GM12873 (cell line): ENCODE results near the gene TOPAZ1.

Source experiments
- CTCF ChIP-seq: IDR thresholded peaks from 2 replicates; pipeline ENCODE4 v1.5.1; 2012; ENCODE audit warnings: low read depth, mild to moderate bottlenecking, moderate library complexity, low read length, control low read depth; ENCODE audit not compliant: insufficient read depth; ENCODE audit errors: missing control alignments

TOPAZ1 gene

GRCh38 chr3:44355362-44356033 lies 113.8 kb downstream of the TOPAZ1 start:
- no peak for TF ChIP-seq CTCF

- no peak for TF ChIP-seq CTCF
Observed at GRCh38 chr3:44359146-44359751, 117.6 kb downstream of the TOPAZ1 start.

- TF ChIP-seq CTCF: no peak
Observed at GRCh38 chr3:44363591-44363990, 121.9 kb downstream of the TOPAZ1 start.

- TF ChIP-seq CTCF: no peak
Observed at GRCh38 chr3:44365952-44366351, 124.3 kb downstream of the TOPAZ1 start.

GRCh38 chr3:44375450-44375849 lies 133.8 kb downstream of the TOPAZ1 start:
- TF ChIP-seq CTCF: no peak
